GM23338 (cell line): ENCODE measurements around the gene SLC24A5. TPM values are rescaled to one million over a fixed set of nuclear protein-coding genes. Genes with fewer than 3 reads are reported as not detected.

ENCODE experiments used
- ATAC-seq: fragments of 200-7000 bp; cut with Tn5 transposase; 3 replicates; pipeline ENCODE4 v1.9.1; 2020
- DNase-seq: peaks from one replicate; pipeline ENCODE4 v3.0.0-alpha.2; 2015; ENCODE audit warnings: low spot score
- H2AFZ ChIP-seq: fragments of 200-600 bp; sonication (generic); 2 replicates; pipeline ENCODE4 v1.8.0; 2016; ENCODE audit warnings: antibody characterized with exemption, mild to moderate bottlenecking, moderate library complexity
- H3F3A ChIP-seq: fragments of 200-600 bp; sonication (generic); replicated peaks from 2 replicates; pipeline ENCODE4 v1.8.0; 2017; ENCODE audit warnings: antibody characterized with exemption, mixed run types, low read depth
- H3K27ac ChIP-seq: fragments of 200-600 bp; sonication (generic); 2 replicates; pipeline ENCODE4 v1.6.1; 2016; ENCODE audit warnings: low read depth
- H3K27me3 ChIP-seq: fragments of 200-600 bp; sonication (generic); 2 replicates; pipeline ENCODE4 v1.8.0; 2016; ENCODE audit warnings: mild to moderate bottlenecking, mixed run types, moderate library complexity; ENCODE audit not compliant: insufficient read depth
- H3K36me3 ChIP-seq: fragments of 200-600 bp; sonication (generic); 2 replicates; pipeline ENCODE4 v1.8.0; 2016; ENCODE audit warnings: mild to moderate bottlenecking; ENCODE audit not compliant: insufficient read depth
- H3K4me1 ChIP-seq: fragments of 200-600 bp; sonication (generic); 2 replicates; pipeline ENCODE4 v1.8.0; 2016; ENCODE audit warnings: mild to moderate bottlenecking, moderate library complexity; ENCODE audit not compliant: insufficient read depth
- H3K4me2 ChIP-seq: fragments of 200-600 bp; sonication (generic); 2 replicates; pipeline ENCODE4 v1.7.1; 2017; ENCODE audit warnings: mixed run types
- H3K4me3 ChIP-seq: fragments of 200-600 bp; sonication (generic); 2 replicates; pipeline ENCODE4 v1.6.1; 2016; ENCODE audit warnings: mixed run types
- H3K79me2 ChIP-seq: fragments of 200-600 bp; sonication (generic); replicated peaks from 2 replicates; pipeline ENCODE4 v1.8.0; 2017; ENCODE audit warnings: mild to moderate bottlenecking; ENCODE audit not compliant: insufficient read depth
- H3K9me2 ChIP-seq: fragments of 200-600 bp; sonication (generic); 2 replicates; pipeline ENCODE4 v1.8.0; 2017; ENCODE audit not compliant: insufficient read depth
- H4K20me1 ChIP-seq: fragments of 200-600 bp; sonication (generic); replicated peaks from 2 replicates; pipeline ENCODE4 v1.8.0; 2017; ENCODE audit warnings: mild to moderate bottlenecking; ENCODE audit not compliant: insufficient read depth
- H3K27ac Mint-ChIP-seq: 2 replicates; pipeline ENCODE4 v1.8.0; 2020; ENCODE audit warnings: inconsistent platforms, mild to moderate bottlenecking, moderate library complexity, mixed read lengths
- H3K27me3 Mint-ChIP-seq: 3 replicates; pipeline ENCODE4 v1.8.0; 2022; ENCODE audit warnings: low read depth, mild to moderate bottlenecking, moderate library complexity, mixed read lengths, inconsistent platforms; ENCODE audit not compliant: insufficient read depth, poor library complexity
- H3K36me3 Mint-ChIP-seq: 3 replicates; pipeline ENCODE4 v1.8.0; 2021; ENCODE audit warnings: low read depth, mild to moderate bottlenecking, inconsistent platforms, moderate library complexity, mixed read lengths
- H3K4me1 Mint-ChIP-seq: 3 replicates; pipeline ENCODE4 v1.8.0; 2020; ENCODE audit warnings: mild to moderate bottlenecking, inconsistent platforms, mixed read lengths
- H3K4me3 Mint-ChIP-seq: 3 replicates; pipeline ENCODE4 v1.8.0; 2021; ENCODE audit warnings: moderate library complexity, mild to moderate bottlenecking, inconsistent platforms, mixed read lengths
- H3K9me3 Mint-ChIP-seq: 3 replicates; pipeline ENCODE4 v1.8.0; 2020; ENCODE audit warnings: moderate library complexity, mild to moderate bottlenecking, inconsistent platforms, mixed read lengths
- JUNB ChIP-seq: IDR thresholded peaks from one replicate; pipeline ENCODE4 v1.6.1; 2016; ENCODE audit warnings: antibody characterized with exemption; ENCODE audit not compliant: unreplicated experiment
- ZNF462 ChIP-seq: fragments of 250-450 bp; sonication (Bioruptor Pico); IDR thresholded peaks from 2 replicates; pipeline ENCODE4 v1.5.0; 2020; ENCODE audit warnings: mild to moderate bottlenecking, moderate library complexity
- polyA plus RNA-seq: library from polyadenylated mRNA; unstranded; fragments of >200 nt; fragmentation: Nextera tagmentation; extraction: Ambion mirVana; gene quantifications from 2 replicates; pipeline ENCODE4 v1.2.1, GENCODE V29; 2016
- total RNA-seq: library from RNA; depleted of rRNA; stranded (reverse); fragments of >200 nt; shearing (Covaris generic); gene quantifications from 2 replicates; pipeline ENCODE4 v1.2.3, GENCODE V29; 2014

The SLC24A5 gene
- total and polyA plus RNA-seq, 2 experiments from 2014 or later, result 0.39 TPM; not detected in 1

DNA sequence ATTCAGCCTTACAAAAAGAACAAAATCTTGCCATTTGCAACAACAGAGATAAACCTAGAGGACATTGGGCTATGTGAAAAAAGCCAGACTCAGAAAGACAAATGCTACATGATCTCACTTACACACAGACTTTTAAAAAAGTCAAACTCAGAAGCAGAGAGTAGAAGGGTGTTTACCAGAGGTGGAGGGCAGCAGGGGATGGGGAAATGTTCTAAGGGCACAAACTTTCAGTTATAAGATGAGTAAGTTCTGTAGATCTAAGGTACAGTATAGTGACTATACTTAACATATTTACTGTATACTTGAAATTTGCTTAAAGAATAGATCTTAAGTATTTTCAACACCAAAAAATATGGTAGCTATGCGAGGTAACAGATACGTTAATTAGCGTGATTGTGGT, 54.3 kb downstream of the SLC24A5 start:
- no peak for TF ChIP-seq ZNF462 (CRISPR knock-in tag)
- Histone ChIP-seq H3K36me3 (no peaks in the 10 kb centered on the region), H3K4me3 (no peak overlapping the region), H3K27ac (no peak overlapping the region), H2AFZ (no peak overlapping the region), H3K79me2 (peaks cover 74% of the 10 kb centered on the region), H3F3A (no peaks in the 10 kb centered on the region), H3K4me2 (no peak overlapping the region), H3K27me3 (no peaks in the 10 kb centered on the region), H4K20me1 (0 out of 2 replicates have a peak, but pooled peaks cover 14% of the 10 kb centered on the region), H3K4me1 (peaks cover 40% of the 10 kb centered on the region), H3K9me2 (no peaks in the 10 kb centered on the region)
- Mint-ChIP-seq H3K4me1 (peaks cover 64% of the 10 kb centered on the region), H3K36me3 (no peaks in the 10 kb centered on the region), H3K9me3 (no peaks in the 10 kb centered on the region), H3K4me3 (no peak overlapping the region), H3K27ac (no peak overlapping the region), H3K27me3 (no peaks in the 10 kb centered on the region)
- DNase-seq (no peak), ATAC-seq (no peak)

DNA sequence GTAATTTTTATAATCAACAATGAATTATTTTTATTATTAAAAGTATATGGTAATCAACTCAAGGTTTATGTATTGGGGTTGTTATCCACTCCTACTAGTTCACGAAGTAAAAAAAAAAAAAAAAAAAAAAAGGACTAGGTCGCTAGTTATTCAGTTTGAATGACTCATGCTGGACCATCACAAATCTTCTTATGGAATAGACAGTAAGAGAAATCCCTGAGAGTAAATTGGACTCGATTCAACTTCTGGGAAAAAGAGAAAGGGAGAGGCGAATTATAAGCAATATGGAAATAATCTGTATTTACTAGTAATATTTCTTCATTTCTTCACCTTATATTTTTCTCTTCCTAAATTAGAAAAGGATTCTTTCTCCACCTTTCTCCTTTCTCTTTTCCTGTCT, 55.3 kb downstream of the SLC24A5 start:
- no peaks in the 10 kb centered on the region for H3K27me3 ChIP-seq
- ATAC-seq (no peak), DNase-seq (no peak)
- no peak overlapping the region for H3K27ac Mint-ChIP-seq
- no peaks in the 10 kb centered on the region for H3K36me3 Mint-ChIP-seq
- peaks cover 64% of the 10 kb centered on the region for H3K79me2 ChIP-seq
- H4K20me1 ChIP-seq, result 0 out of 2 replicates have a peak, but pooled peaks cover 8% of the 10 kb centered on the region
- H3K9me3 Mint-ChIP-seq, result no peaks in the 10 kb centered on the region
- no peaks in the 10 kb centered on the region for H3K9me2 ChIP-seq
- peaks cover 60% of the 10 kb centered on the region for H3K4me1 Mint-ChIP-seq
- H3K27ac ChIP-seq, result no peak overlapping the region
- no peaks in the 10 kb centered on the region for H3K36me3 ChIP-seq
- H3K4me2 ChIP-seq, result peak overlapping the region; percentile 75
- no peaks in the 10 kb centered on the region for H3K27me3 Mint-ChIP-seq
- peaks cover 31% of the 10 kb centered on the region for H3K4me1 ChIP-seq
- H3F3A ChIP-seq, result no peaks in the 10 kb centered on the region
- H3K4me3 Mint-ChIP-seq, result peak overlapping the region; percentile 92
- no peak overlapping the region for H2AFZ ChIP-seq
- H3K4me3 ChIP-seq, result peak overlapping the region; percentile 63
- TF ChIP-seq JUNB, result no peak
- no peak for TF ChIP-seq ZNF462 (CRISPR knock-in tag)
